GM12864 (cell line): ENCODE results near the gene UBE2I.
A peak's percentile ranks its signal among the peaks of the same experiment; 100 is the strongest.

ENCODE experiments used
- DNase-seq: peaks from one replicate; pipeline ENCODE4 v3.0.0-alpha.2; 2011; ENCODE audit warnings: low read depth
- H3K4me3 ChIP-seq: 2 replicates; pipeline ENCODE4 v1.5.1; 2011; ENCODE audit warnings: mild to moderate bottlenecking, low read depth, low read length, control low read depth
- CTCF ChIP-seq: IDR thresholded peaks from 2 replicates; pipeline ENCODE4 v1.5.1; 2011; ENCODE audit warnings: low read depth, mild to moderate bottlenecking, moderate library complexity, low read length, control low read depth, inconsistent platforms; ENCODE audit errors: missing control alignments

The UBE2I gene

GRCh38 chr16:1310832-1311200 is 1.4 kb downstream of the UBE2I start:
- H3K4me3 ChIP-seq = peak overlapping the region; percentile 64
- TF ChIP-seq CTCF = no peak
- DNase-seq = no peak

GRCh38 chr16:1311212-1311737 is 1.8 kb downstream of the UBE2I start:
- TF ChIP-seq CTCF = no peak
- peak overlapping the region; percentile 64 for H3K4me3 ChIP-seq
- no peak for DNase-seq

- no peak for TF ChIP-seq CTCF
- DNase-seq = no peak
- H3K4me3 ChIP-seq = peak overlapping the region; percentile 64
Measured at GRCh38 chr16:1311738-1312466, 2.5 kb downstream of the UBE2I start.

GRCh38 chr16:1312467-1312816 is 3.0 kb downstream of the UBE2I start:
- no peak for DNase-seq
- no peak for TF ChIP-seq CTCF
- H3K4me3 ChIP-seq = no peak overlapping the region

- no peak for TF ChIP-seq CTCF
- H3K4me3 ChIP-seq = no peak overlapping the region
- DNase-seq = no peak
Measured at GRCh38 chr16:1312903-1313302, 3.5 kb downstream of the UBE2I start.

GRCh38 chr16:1313721-1314369 is 4.4 kb downstream of the UBE2I start:
- no peak for DNase-seq
- TF ChIP-seq CTCF = no peak
- no peak overlapping the region for H3K4me3 ChIP-seq
